GM12892 (cell line): Measurements from ENCODE around the gene GLP1R.

Experiments
- POLR2A ChIP-seq: IDR thresholded peaks from 2 replicates; pipeline ENCODE4 v1.6.1; 2011; ENCODE audit warnings: low read depth, low read length, control low read depth
- POLR2AphosphoS5 ChIP-seq: IDR thresholded peaks from 2 replicates; pipeline ENCODE4 v1.6.1; 2011; ENCODE audit warnings: low read depth, low read length, control low read depth
- TAF1 ChIP-seq: IDR thresholded peaks from 2 replicates; pipeline ENCODE4 v1.6.1; 2011; ENCODE audit warnings: low read depth, mild to moderate bottlenecking, control low read depth, low read length, borderline replicate concordance

DNA sequence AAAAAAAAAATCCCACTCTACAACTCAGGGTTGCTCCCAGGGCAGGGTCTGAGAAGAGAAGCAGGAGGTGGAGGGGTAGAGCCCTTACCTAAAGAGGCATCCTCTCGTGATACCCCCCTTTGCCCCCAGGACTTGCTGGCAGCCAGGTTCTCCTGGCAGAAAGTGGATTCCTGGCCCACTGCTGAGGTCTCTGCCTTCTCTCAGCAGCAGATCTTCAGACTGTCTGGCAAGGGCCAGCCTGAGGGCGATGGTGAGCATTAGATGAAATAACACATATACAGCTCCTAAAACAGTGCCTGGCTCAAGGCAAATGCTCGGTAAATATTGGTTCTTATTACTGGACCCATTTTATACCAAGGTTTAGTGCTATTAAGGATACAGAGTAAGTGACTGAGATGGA, 4.8 kb upstream of the GLP1R start:
- no peak for TF ChIP-seq POLR2AphosphoS5
- no peak for TF ChIP-seq POLR2A
- no peak for TF ChIP-seq TAF1
